NB4 (cell line): Measurements from ENCODE around the gene CELF4.

Source experiments
- CTCF ChIP-seq: IDR thresholded peaks from one replicate; pipeline ENCODE4 v1.5.1; 2012; ENCODE audit warnings: low read depth, low read length
- POLR2A ChIP-seq: IDR thresholded peaks from 2 replicates; pipeline ENCODE4 v1.6.1; 2011; ENCODE audit warnings: mild to moderate bottlenecking; ENCODE audit not compliant: insufficient read length; ENCODE audit errors: extremely low read depth
- TF ChIP-seq, protein P1 (sequence below): IDR thresholded peaks from 2 replicates; pipeline ENCODE4 v1.6.1; 2011; ENCODE audit warnings: low read depth, low read length

- TF ChIP-seq, protein P1, sequence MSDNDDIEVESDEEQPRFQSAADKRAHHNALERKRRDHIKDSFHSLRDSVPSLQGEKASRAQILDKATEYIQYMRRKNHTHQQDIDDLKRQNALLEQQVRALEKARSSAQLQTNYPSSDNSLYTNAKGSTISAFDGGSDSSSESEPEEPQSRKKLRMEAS: no peak
- TF ChIP-seq POLR2A (no peak), CTCF (no peak)
Observed at GRCh38 chr18:37260367-37261093, 305.1 kb downstream of the CELF4 start.
